HEK293T (cell line): ENCODE data around the gene AADACL2.

ENCODE experiments used
- BHLHE40 ChIP-seq: fragments of 450-650 bp; IDR thresholded peaks from 2 replicates; pipeline ENCODE4 v1.6.1; 2016; ENCODE audit warnings: mild to moderate bottlenecking, moderate library complexity, borderline replicate concordance
- ELF4 ChIP-seq: fragments of 450-650 bp; IDR thresholded peaks from 2 replicates; pipeline ENCODE4 v1.6.1; 2017; ENCODE audit warnings: antibody characterized with exemption
- FOXM1 ChIP-seq: fragments of 450-650 bp; IDR thresholded peaks from 2 replicates; pipeline ENCODE4 v1.6.1; 2017; ENCODE audit warnings: mild to moderate bottlenecking, borderline replicate concordance
- SP1 ChIP-seq: fragments of 450-650 bp; IDR thresholded peaks from 2 replicates; pipeline ENCODE4 v1.6.1; 2017
- TF ChIP-seq, protein P1 (sequence below): fragments of 450-650 bp; IDR thresholded peaks from 2 replicates; pipeline ENCODE4 v1.6.1; 2016

DNA sequence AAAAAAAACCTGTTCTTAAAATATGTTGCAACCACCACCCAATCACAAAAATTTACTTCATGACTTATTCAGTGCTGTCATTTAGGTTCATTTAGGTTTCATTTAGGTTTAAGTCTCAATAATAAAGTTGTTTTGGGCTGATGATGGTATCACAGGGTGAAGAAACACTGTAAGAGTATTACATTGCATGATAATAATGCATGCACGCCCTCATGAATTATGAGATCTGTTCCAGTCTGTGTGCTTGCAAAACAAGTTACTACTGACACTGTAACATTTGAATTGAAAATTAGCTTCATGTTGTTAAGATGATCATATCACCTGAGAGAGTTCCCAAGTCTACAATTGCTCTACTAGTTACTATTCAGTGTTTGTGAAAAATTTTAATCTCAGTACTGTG is at the start of gene AADACL2:
- TF ChIP-seq ELF4: no peak
- TF ChIP-seq, protein P1, sequence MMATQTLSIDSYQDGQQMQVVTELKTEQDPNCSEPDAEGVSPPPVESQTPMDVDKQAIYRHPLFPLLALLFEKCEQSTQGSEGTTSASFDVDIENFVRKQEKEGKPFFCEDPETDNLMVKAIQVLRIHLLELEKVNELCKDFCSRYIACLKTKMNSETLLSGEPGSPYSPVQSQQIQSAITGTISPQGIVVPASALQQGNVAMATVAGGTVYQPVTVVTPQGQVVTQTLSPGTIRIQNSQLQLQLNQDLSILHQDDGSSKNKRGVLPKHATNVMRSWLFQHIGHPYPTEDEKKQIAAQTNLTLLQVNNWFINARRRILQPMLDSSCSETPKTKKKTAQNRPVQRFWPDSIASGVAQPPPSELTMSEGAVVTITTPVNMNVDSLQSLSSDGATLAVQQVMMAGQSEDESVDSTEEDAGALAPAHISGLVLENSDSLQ: no peak
- no peak for TF ChIP-seq SP1
- no peak for TF ChIP-seq BHLHE40
- TF ChIP-seq FOXM1: no peak
